Gastrocnemius medialis (tissue), 4 donors: ENCODE data around the gene GALNT7. TPM values are rescaled to one million over a fixed set of nuclear protein-coding genes. Genes with fewer than 3 reads are reported as not detected.

Experiments used
- ATAC-seq, 2 donors: fragments of 150-250 bp; one replicate each; pipeline ENCODE4 v1.9.1; 2016
- DNase-seq, 2 donors: peaks; one replicate each; pipeline ENCODE4 v3.0.0-alpha.2; 2019
- H3K27ac ChIP-seq, 4 donors: fragments of 200-600 bp; sonication (generic); 1 replicate in 1 of 4; 2 replicates in 3 of 4; pipeline ENCODE4 v1.5.1; 2016 to 2018; ENCODE audit warnings: mild to moderate bottlenecking in 2 of 4, moderate library complexity in 1 of 4
- H3K27me3 ChIP-seq, 3 donors: fragments of 200-600 bp; sonication (generic) in 2 of 3; 1 replicate in 1 of 3; 2 replicates in 2 of 3; pipeline versions ENCODE4 v1.5.1 to v1.6.0; 2016 to 2019; ENCODE audit warnings: mild to moderate bottlenecking in 1 of 3, moderate library complexity in 1 of 3
- H3K36me3 ChIP-seq, 2 donors: fragments of 200-600 bp; sonication (generic) in 1 of 2; one replicate each; pipeline ENCODE4 v1.5.1; 2017 to 2018
- H3K4me1 ChIP-seq, 2 donors: fragments of 200-600 bp; sonication (generic) in 1 of 2; one replicate each; pipeline ENCODE4 v1.5.1; 2016 to 2017; ENCODE audit warnings: mild to moderate bottlenecking in 2 of 2
- H3K4me3 ChIP-seq, 4 donors: fragments of 200-600 bp; sonication (generic) in 3 of 4; 1 replicate in 1 of 4; 2 replicates in 3 of 4; pipeline ENCODE4 v1.5.1; 2016 to 2019; ENCODE audit warnings: mild to moderate bottlenecking in 2 of 4
- H3K9me3 ChIP-seq, 3 donors: fragments of 200-600 bp; sonication (generic) in 2 of 3; 1 replicate in 1 of 3; 2 replicates in 2 of 3; pipeline ENCODE4 v1.5.1; 2016 to 2019
- POLR2A ChIP-seq, 2 donors: fragments of 450-650 bp; IDR thresholded peaks; one replicate each; pipeline ENCODE4 v1.6.1; 2017; ENCODE audit warnings: antibody characterized with exemption in 2 of 2, mild to moderate bottlenecking in 2 of 2, moderate library complexity in 2 of 2
- in situ Hi-C, 4 donors: fragments of 200-750 bp; cut with MboI; loops; one replicate each; pipeline versions ENCODE4 v1.15.0 to v1.8.0; 2017; ENCODE audit warnings: low sequenced_read_pairs in 4 of 4
- intact Hi-C: fragments of 100-400 bp; cut with DNase I; formaldehyde crosslinking; loops from one replicate; pipeline ENCODE4 v1.15.1; 2023; ENCODE audit warnings: low total_unique reads
- total RNA-seq, 4 donors: library from RNA; depleted of rRNA; stranded (reverse); fragments of >200 nt; gene quantifications; one replicate each; pipeline versions ENCODE4 v1.1.0 to v1.2.3, GENCODE V29; 2016
- TF ChIP-seq, protein P1 (sequence below), 5 experiments: fragments of 450-650 bp in 3 of 5; fragments of 200-600 bp in 2 of 5; sonication (generic) in 2 of 5; IDR thresholded peaks in 4 of 5; conservative IDR thresholded peaks in 1 of 5; 1 replicate in 4 of 5; 2 replicates in 1 of 5; pipeline ENCODE4 v1.5.1; 2016 to 2019; ENCODE audit warnings: antibody characterized with exemption in 5 of 5, mild to moderate bottlenecking in 3 of 5, moderate library complexity in 3 of 5

GALNT7 gene
- total RNA-seq, 4 donors from 2014 or later: 0.91 to 2.8 (median 1.1) TPM

DNA sequence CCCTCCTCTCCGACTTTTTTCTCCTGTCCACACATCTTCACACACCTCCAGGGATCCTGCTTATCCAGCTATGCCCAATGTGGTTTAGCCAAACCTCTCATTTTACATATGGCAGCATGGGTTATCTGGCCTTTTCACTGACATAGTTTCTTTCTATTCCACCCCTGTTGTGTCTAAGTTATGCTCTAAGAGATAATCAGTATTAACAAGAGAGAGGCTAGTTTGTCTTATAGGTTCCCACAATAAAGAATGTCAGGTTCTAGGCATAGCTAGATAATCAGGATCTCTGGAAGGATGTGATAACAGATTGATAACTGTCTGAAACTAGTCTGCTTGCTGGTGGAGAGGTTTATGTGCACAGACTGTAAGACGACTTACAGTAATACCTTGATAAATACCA lies 7.7 kb upstream of the GALNT7 start:
- in situ Hi-C loops: no loop called here
- H3K4me3 ChIP-seq: no peak overlapping the region
- DNase-seq (no peak), ATAC-seq (no peak)
- H3K27me3 ChIP-seq: no peaks in the 10 kb centered on the region
- TF ChIP-seq POLR2A (IDR thresholded peaks at IDR 0.05): no peak
- TF ChIP-seq, protein P1, sequence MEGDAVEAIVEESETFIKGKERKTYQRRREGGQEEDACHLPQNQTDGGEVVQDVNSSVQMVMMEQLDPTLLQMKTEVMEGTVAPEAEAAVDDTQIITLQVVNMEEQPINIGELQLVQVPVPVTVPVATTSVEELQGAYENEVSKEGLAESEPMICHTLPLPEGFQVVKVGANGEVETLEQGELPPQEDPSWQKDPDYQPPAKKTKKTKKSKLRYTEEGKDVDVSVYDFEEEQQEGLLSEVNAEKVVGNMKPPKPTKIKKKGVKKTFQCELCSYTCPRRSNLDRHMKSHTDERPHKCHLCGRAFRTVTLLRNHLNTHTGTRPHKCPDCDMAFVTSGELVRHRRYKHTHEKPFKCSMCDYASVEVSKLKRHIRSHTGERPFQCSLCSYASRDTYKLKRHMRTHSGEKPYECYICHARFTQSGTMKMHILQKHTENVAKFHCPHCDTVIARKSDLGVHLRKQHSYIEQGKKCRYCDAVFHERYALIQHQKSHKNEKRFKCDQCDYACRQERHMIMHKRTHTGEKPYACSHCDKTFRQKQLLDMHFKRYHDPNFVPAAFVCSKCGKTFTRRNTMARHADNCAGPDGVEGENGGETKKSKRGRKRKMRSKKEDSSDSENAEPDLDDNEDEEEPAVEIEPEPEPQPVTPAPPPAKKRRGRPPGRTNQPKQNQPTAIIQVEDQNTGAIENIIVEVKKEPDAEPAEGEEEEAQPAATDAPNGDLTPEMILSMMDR (IDR thresholded peaks at IDR 0.05 in 4 of 5, conservative IDR thresholded peaks at IDR 0.05 in 1 of 5): no peak
- no peaks in the 10 kb centered on the region for H3K36me3 ChIP-seq
- intact Hi-C loops: no loop called here
- H3K4me1 ChIP-seq: no peaks in the 10 kb centered on the region
- H3K27ac ChIP-seq: no peak overlapping the region
- H3K9me3 ChIP-seq: no peaks in the 10 kb centered on the region

DNA sequence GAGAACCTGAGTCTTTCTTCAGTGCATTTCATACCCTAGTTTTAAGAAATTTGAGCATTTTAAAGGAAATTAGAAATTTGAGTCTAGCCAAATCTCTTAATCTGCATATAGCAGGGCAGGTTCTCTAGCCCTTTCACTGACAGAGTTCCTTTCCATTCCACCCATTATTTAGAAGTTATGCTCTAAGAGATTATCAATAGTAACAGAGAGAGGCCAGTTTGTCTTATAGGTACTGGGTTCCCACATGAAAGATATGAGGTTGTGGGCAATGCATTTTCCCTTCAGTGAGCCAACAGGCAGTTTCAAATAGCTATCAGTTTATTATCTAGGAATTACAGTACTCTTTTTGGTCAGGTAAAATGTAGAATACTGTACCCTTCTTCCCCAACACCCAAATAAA lies 7.3 kb upstream of the GALNT7 start:
- in situ Hi-C loops (no loop called here), intact Hi-C loops (no loop called here)
- Histone ChIP-seq H3K36me3 (no peaks in the 10 kb centered on the region), H3K9me3 (no peaks in the 10 kb centered on the region), H3K4me1 (no peaks in the 10 kb centered on the region), H3K4me3 (no peak overlapping the region), H3K27ac (no peak overlapping the region), H3K27me3 (no peaks in the 10 kb centered on the region)
- DNase-seq (no peak), ATAC-seq (no peak)
- TF ChIP-seq, protein P1 (IDR thresholded peaks at IDR 0.05 in 4 of 5, conservative IDR thresholded peaks at IDR 0.05 in 1 of 5): no peak
- TF ChIP-seq POLR2A (IDR thresholded peaks at IDR 0.05): no peak

DNA sequence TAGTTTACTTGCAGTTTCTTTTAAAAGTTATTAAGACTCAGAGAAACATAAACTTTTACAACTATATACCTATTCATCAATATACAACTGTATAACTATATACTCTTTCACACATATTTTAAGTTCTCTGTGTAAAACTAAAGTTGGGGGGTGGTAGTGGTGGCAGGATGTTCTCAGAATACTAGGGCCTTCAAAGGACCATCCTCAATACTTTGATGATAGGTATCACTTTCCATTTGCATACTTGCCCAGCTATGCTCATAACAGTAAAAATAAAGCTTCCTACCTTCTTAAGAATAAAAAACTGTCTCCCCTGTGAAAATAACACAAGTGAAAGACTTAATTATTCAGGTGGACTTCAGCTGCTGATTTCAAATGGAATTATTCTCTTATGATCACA lies 2.9 kb upstream of the GALNT7 start:
- TF ChIP-seq, protein P1 (IDR thresholded peaks at IDR 0.05 in 4 of 5, conservative IDR thresholded peaks at IDR 0.05 in 1 of 5): no peak
- no peak for TF ChIP-seq POLR2A (IDR thresholded peaks at IDR 0.05)
- Histone ChIP-seq H3K36me3 (no peaks in the 10 kb centered on the region), H3K4me3 (no peak overlapping the region), H3K9me3 (no peaks in the 10 kb centered on the region), H3K4me1 (peaks cover 5 to 9% of the 10 kb centered on the region in 2 donors), H3K27ac (no peak overlapping the region), H3K27me3 (peaks cover 6 to 14% (median 8%) of the 10 kb centered on the region in 3 donors)
- no peak for ATAC-seq
- in situ Hi-C loops: no loop called here
- intact Hi-C loops: loop anchor here (5.0 kb wide), 2 partner anchors 92 to 138 kb away; no protein-coding TSS in a partner anchor
- no peak for DNase-seq

DNA sequence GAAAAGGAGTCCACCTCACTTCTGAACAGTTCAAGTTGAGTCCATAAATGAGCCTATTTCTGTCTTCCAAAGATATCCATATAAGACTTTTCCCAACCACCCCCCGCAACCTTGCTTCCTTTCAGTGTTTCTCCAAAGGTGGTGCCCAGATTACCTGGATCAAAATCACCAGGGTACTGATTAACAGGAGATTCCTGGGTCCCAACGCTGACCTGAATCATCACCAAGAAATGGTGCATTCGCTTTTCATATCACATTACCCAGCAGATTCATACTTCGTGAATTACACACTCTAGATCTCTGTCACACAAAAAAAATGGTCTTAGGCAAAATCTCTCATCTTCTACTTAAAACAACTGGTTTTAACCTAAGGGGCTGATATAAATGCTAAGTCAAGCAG lies 2.1 kb upstream of the GALNT7 start:
- Histone ChIP-seq H3K9me3 (no peaks in the 10 kb centered on the region), H3K4me1 (peaks cover 6 to 9% of the 10 kb centered on the region in 2 donors), H3K27me3 (peaks cover 9 to 16% (median 14%) of the 10 kb centered on the region in 3 donors), H3K27ac (no peak overlapping the region), H3K36me3 (no peaks in the 10 kb centered on the region), H3K4me3 (no peak overlapping the region)
- TF ChIP-seq, protein P1 (IDR thresholded peaks at IDR 0.05 in 4 of 5, conservative IDR thresholded peaks at IDR 0.05 in 1 of 5): no peak
- no peak for TF ChIP-seq POLR2A (IDR thresholded peaks at IDR 0.05)
- DNase-seq (no peak), ATAC-seq (no peak)
- in situ Hi-C loops: no loop called here
- intact Hi-C loops: loop anchor here (5.0 kb wide), 2 partner anchors 91 to 139 kb away; no protein-coding TSS in a partner anchor
